Astrocyte of the cerebellum (primary cell): ENCODE data around the gene DCDC2.

Experiments
- DNase-seq: peaks from one replicate; pipeline ENCODE4 v3.0.0-alpha.2; 2011; ENCODE audit warnings: low read depth
- H3K4me3 ChIP-seq: 2 replicates; pipeline ENCODE4 v1.5.1; 2011; ENCODE audit warnings: mild to moderate bottlenecking, low read depth, low read length, moderate library complexity
- CTCF ChIP-seq: IDR thresholded peaks from 2 replicates; pipeline ENCODE4 v1.5.1; 2012; ENCODE audit warnings: low read length, low read depth, moderate library complexity, mild to moderate bottlenecking; ENCODE audit errors: missing control alignments
- in situ Hi-C: cut with HindIII; loops from 2 replicates; pipeline ENCODE4 v1.10.0; 2017; ENCODE audit warnings: low sequenced_read_pairs

Gene DCDC2

GRCh38 chr6:24197892-24198291 is 160.0 kb downstream of the DCDC2 start:
- in situ Hi-C loops: no loop called here

GRCh38 chr6:24195836-24196597 is 161.8 kb downstream of the DCDC2 start:
- in situ Hi-C loops: no loop called here
- TF ChIP-seq CTCF: no peak
- no peak for DNase-seq
- H3K4me3 ChIP-seq: no peak overlapping the region

More at GRCh38 chr6:24197892-24198291, 160.0 kb downstream of the DCDC2 start:
- TF ChIP-seq CTCF: no peak
- no peak overlapping the region for H3K4me3 ChIP-seq
- no peak for DNase-seq

- TF ChIP-seq CTCF: no peak
- H3K4me3 ChIP-seq: no peak overlapping the region
- in situ Hi-C loops: no loop called here
- DNase-seq: no peak
Measured at GRCh38 chr6:24194978-24195700, 162.7 kb downstream of the DCDC2 start.

GRCh38 chr6:24193364-24193763 is 164.5 kb downstream of the DCDC2 start:
- no peak for TF ChIP-seq CTCF
- no peak for DNase-seq
- in situ Hi-C loops: no loop called here
- no peak overlapping the region for H3K4me3 ChIP-seq

GRCh38 chr6:24191346-24191745 is 166.5 kb downstream of the DCDC2 start:
- TF ChIP-seq CTCF: no peak
- DNase-seq: no peak
- in situ Hi-C loops: no loop called here
- H3K4me3 ChIP-seq: no peak overlapping the region

- H3K4me3 ChIP-seq: no peak overlapping the region
- TF ChIP-seq CTCF: no peak
- in situ Hi-C loops: no loop called here
- DNase-seq: no peak
Measured at GRCh38 chr6:24188578-24189080, 169.2 kb downstream of the DCDC2 start.
